ENCODE data around the gene KMO.

- TF ChIP-seq POLR2A (IDR thresholded peaks at IDR 0.05) (no peak), CTCF (IDR thresholded peaks at IDR 0.05) (no peak), POLR2AphosphoS5 (IDR thresholded peaks at IDR 0.05) (no peak)
These were observed 98.3 kb downstream of the KMO start for GRCh38 chr1:241630476-241630875.
